BLaER1 treated with 17β-estradiol and CSF1 and Interleukin-3, amounts not matched to agents 10 nM and 100 nM (cell line): ENCODE data around the gene XRCC1.
A peak's percentile ranks its signal among the peaks of the same experiment; 100 is the strongest.

Experiments
- H3K27ac ChIP-seq, 11 experiments: shearing (Covaris generic); formaldehyde crosslinking; 2 replicates each; pipeline ENCODE4 v1.8.1; 2022
- H3K27me3 ChIP-seq, 11 experiments: shearing (Covaris generic); formaldehyde crosslinking; 2 replicates each; pipeline ENCODE4 v1.8.1; 2022
- H3K36me3 ChIP-seq, 11 experiments: shearing (Covaris generic); formaldehyde crosslinking; 2 replicates each; pipeline ENCODE4 v1.8.1; 2022
- H3K4me1 ChIP-seq, 10 experiments: shearing (Covaris generic); formaldehyde crosslinking; 2 replicates each; pipeline ENCODE4 v1.8.1; 2022
- H3K4me2 ChIP-seq, 11 experiments: shearing (Covaris generic); formaldehyde crosslinking; 2 replicates each; pipeline ENCODE4 v1.8.1; 2022
- H3K4me3 ChIP-seq, 10 experiments: shearing (Covaris generic); formaldehyde crosslinking; 2 replicates each; pipeline ENCODE4 v1.8.1; 2022
- H3K9ac ChIP-seq, 11 experiments: shearing (Covaris generic); formaldehyde crosslinking; 2 replicates each; pipeline ENCODE4 v1.8.1; 2022
- H3K9me3 ChIP-seq, 11 experiments: shearing (Covaris generic); formaldehyde crosslinking; replicated peaks in 1 of 11; 2 replicates each; pipeline ENCODE4 v1.8.1; 2022
- H4K20me1 ChIP-seq, 11 experiments: shearing (Covaris generic); formaldehyde crosslinking; 2 replicates each; pipeline ENCODE4 v1.8.1; 2022
- Cebpa-rat ChIP-seq, 11 experiments: shearing (Covaris generic); IDR thresholded peaks; 2 replicates each; pipeline ENCODE4 v1.8.1; 2022

Gene XRCC1

GRCh38 chr19:43540381-43540780 is 34.9 kb downstream of the XRCC1 start:
- Histone ChIP-seq H4K20me1 (peaks cover 0 to 1% (median 0%) of the 10 kb centered on the region in 11 experiments; a peak in 2 of 22 replicates), H3K36me3 (peaks cover 81 to 99% (median 89%) of the 10 kb centered on the region in 11 experiments), H3K27ac (no peak overlapping the region), H3K27me3 (no peaks in the 10 kb centered on the region), H3K9me3 (peaks cover 13 to 19% (median 14%) of the 10 kb centered on the region in 11 experiments), H3K4me2 (no peak overlapping the region), H3K9ac (no peak overlapping the region), H3K4me1 (peaks cover 0 to 19% (median 17%) of the 10 kb centered on the region in 10 experiments; a peak in 17 of 20 replicates), H3K4me3 (no peak overlapping the region)
- no peak for TF ChIP-seq Cebpa-rat (IDR thresholded peaks at IDR 0.05)

- Histone ChIP-seq H3K4me2 (no peak overlapping the region), H3K36me3 (peaks cover 66 to 84% (median 79%) of the 10 kb centered on the region in 11 experiments), H4K20me1 (peaks cover 0 to 3% (median 0%) of the 10 kb centered on the region in 11 experiments; a peak in 3 of 22 replicates), H3K9me3 (peaks cover 13 to 19% (median 14%) of the 10 kb centered on the region in 11 experiments), H3K27me3 (no peaks in the 10 kb centered on the region), H3K27ac (no peak overlapping the region), H3K4me3 (no peak overlapping the region), H3K4me1 (peaks cover 0 to 13% (median 10%) of the 10 kb centered on the region in 10 experiments; a peak in 16 of 20 replicates), H3K9ac (no peak overlapping the region)
- no peak for TF ChIP-seq Cebpa-rat (IDR thresholded peaks at IDR 0.05)
These were observed 36.4 kb downstream of the XRCC1 start for GRCh38 chr19:43538922-43539321.

GRCh38 chr19:43534816-43535761 is 40.2 kb downstream of the XRCC1 start:
- peaks cover 13 to 19% (median 14%) of the 10 kb centered on the region in 11 experiments for H3K9me3 ChIP-seq
- peaks cover 28 to 46% (median 40%) of the 10 kb centered on the region in 11 experiments for H3K36me3 ChIP-seq
- peak overlapping the region in 3 of 11 experiments; percentile 47 to 99 (median 50); a peak in 4 of 22 replicates for H3K4me2 ChIP-seq
- peak overlapping the region in 2 of 11 experiments; percentile 8 to 20; a peak in 1 of 22 replicates for H3K9ac ChIP-seq
- H3K4me1 ChIP-seq, result peaks cover 12 to 36% (median 29%) of the 10 kb centered on the region in 10 experiments
- peak overlapping the region in 5 of 11 experiments; percentile 5 to 83 (median 26); a peak in 4 of 22 replicates for H3K27ac ChIP-seq
- no peak overlapping the region for H3K4me3 ChIP-seq
- no peak for TF ChIP-seq Cebpa-rat (IDR thresholded peaks at IDR 0.05)
- peaks cover 0 to 7% (median 0%) of the 10 kb centered on the region in 11 experiments; a peak in 3 of 22 replicates for H4K20me1 ChIP-seq
- H3K27me3 ChIP-seq, result no peaks in the 10 kb centered on the region

DNA sequence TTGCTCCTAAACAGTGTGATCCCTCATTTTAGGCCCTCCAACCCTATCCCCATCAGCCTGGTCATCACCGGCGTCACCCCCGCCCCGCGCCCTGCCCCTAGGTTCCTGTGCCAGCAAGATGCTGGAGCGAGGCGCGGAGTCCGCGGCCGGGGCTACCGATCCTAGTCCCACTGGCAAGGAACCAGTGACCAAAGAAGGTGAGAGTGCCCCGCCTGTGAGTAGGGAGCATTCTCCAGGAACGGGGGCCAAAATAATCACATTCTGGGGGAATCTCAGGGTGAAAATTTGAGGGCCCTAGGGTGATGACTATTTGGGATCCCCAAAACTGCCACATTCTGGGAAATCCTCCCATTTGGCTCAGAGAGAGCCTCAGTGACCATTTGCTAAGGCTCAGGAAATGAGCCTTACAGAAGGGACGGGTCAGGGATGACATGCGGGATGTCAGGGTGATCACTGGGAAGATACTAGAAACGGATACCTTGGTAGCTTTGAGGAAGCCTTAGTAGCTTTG is 41.0 kb downstream of the XRCC1 start:
- Histone ChIP-seq H3K4me3 (no peak overlapping the region), H3K27ac (peak overlapping the region in 6 of 11 experiments; percentile 5 to 83 (median 22); a peak in 8 of 22 replicates)

GRCh38 chr19:43533546-43534304 is 41.6 kb downstream of the XRCC1 start:
- Histone ChIP-seq H3K27ac (peak overlapping the region; percentile 45 to 85 (median 81); a peak in 21 of 22 replicates), H3K4me1 (peaks cover 12 to 36% (median 30%) of the 10 kb centered on the region in 10 experiments), H3K36me3 (peaks cover 14 to 32% (median 27%) of the 10 kb centered on the region in 11 experiments), H3K4me2 (peak overlapping the region; percentile 91 to 99 (median 96)), H3K27me3 (no peaks in the 10 kb centered on the region), H3K9ac (peak overlapping the region; percentile 65 to 82 (median 76); a peak in 21 of 22 replicates), H4K20me1 (peaks cover 0 to 7% (median 0%) of the 10 kb centered on the region in 11 experiments; a peak in 3 of 22 replicates), H3K4me3 (peak overlapping the region; percentile 59 to 73 (median 68)), H3K9me3 (peaks cover 1 to 8% (median 3%) of the 10 kb centered on the region in 11 experiments; a peak in 20 of 22 replicates)
- TF ChIP-seq Cebpa-rat (IDR thresholded peaks at IDR 0.05), result peak in 4 of 11 experiments; percentile 39 to 55 (median 46); a peak in 4 of 22 replicates

More for the DNA sequence above, 41.0 kb downstream of the XRCC1 start:
- Histone ChIP-seq H3K4me1 (peaks cover 12 to 36% (median 29%) of the 10 kb centered on the region in 10 experiments), H3K4me2 (peak overlapping the region in 9 of 11 experiments; percentile 23 to 99 (median 50); a peak in 14 of 22 replicates), H3K9ac (peak overlapping the region in 2 of 11 experiments; percentile 8 to 20; a peak in 3 of 22 replicates), H3K9me3 (peaks cover 8 to 14% (median 10%) of the 10 kb centered on the region in 11 experiments), H4K20me1 (peaks cover 0 to 7% (median 0%) of the 10 kb centered on the region in 11 experiments; a peak in 3 of 22 replicates), H3K27me3 (no peaks in the 10 kb centered on the region), H3K36me3 (peaks cover 21 to 39% (median 33%) of the 10 kb centered on the region in 11 experiments)
- TF ChIP-seq Cebpa-rat (IDR thresholded peaks at IDR 0.05), result no peak

GRCh38 chr19:43532962-43533545 is 42.3 kb downstream of the XRCC1 start, which contains the start of gene ZNF575:
ZNF575 (plus strand) TSS chr19:43533188; CDS start chr19:43534423, 1,235 bp downstream.
- peak within 1 kb of the TSS; percentile 59 to 73 (median 68) for H3K4me3 ChIP-seq
- no peak for TF ChIP-seq Cebpa-rat (IDR thresholded peaks at IDR 0.05)
- peak within 1 kb of the TSS; percentile 65 to 82 (median 76); a peak in 21 of 22 replicates for H3K9ac ChIP-seq
- H3K27ac ChIP-seq, result peak within 1 kb of the TSS; percentile 45 to 85 (median 81); a peak in 21 of 22 replicates
- no peaks in the 10 kb centered on the region for H3K27me3 ChIP-seq
- peaks cover 0 to 3% (median 0%) of the 10 kb centered on the region in 11 experiments; a peak in 2 of 22 replicates for H3K9me3 ChIP-seq
- peaks cover 0 to 7% (median 0%) of the 10 kb centered on the region in 11 experiments; a peak in 3 of 22 replicates for H4K20me1 ChIP-seq
- peaks cover 17 to 42% (median 36%) of the 10 kb centered on the region in 10 experiments for H3K4me1 ChIP-seq
- H3K36me3 ChIP-seq, result peaks cover 8 to 26% (median 20%) of the 10 kb centered on the region in 11 experiments
- peak within 1 kb of the TSS; percentile 91 to 99 (median 96) for H3K4me2 ChIP-seq

- Histone ChIP-seq H3K9ac (peak overlapping the region; percentile 62 to 82 (median 76); a peak in 21 of 22 replicates), H3K27ac (peak overlapping the region; percentile 10 to 85 (median 81); a peak in 21 of 22 replicates), H3K4me1 (peaks cover 21 to 47% (median 41%) of the 10 kb centered on the region in 10 experiments)
These were observed 42.8 kb downstream of the XRCC1 start for GRCh38 chr19:43532571-43532961.

More at GRCh38 chr19:43532571-43532961, 42.8 kb downstream of the XRCC1 start:
- Histone ChIP-seq H3K4me3 (peak overlapping the region; percentile 59 to 73 (median 68)), H4K20me1 (peaks cover 0 to 7% (median 0%) of the 10 kb centered on the region in 11 experiments; a peak in 3 of 22 replicates), H3K36me3 (peaks cover 3 to 21% (median 15%) of the 10 kb centered on the region in 11 experiments), H3K9me3 (no peaks in the 10 kb centered on the region), H3K27me3 (no peaks in the 10 kb centered on the region), H3K4me2 (peak overlapping the region; percentile 91 to 99 (median 96))
- TF ChIP-seq Cebpa-rat (IDR thresholded peaks at IDR 0.05), result no peak
